ENCODE data around the gene SCRN3. TPM values are rescaled to one million over a fixed set of nuclear protein-coding genes. Genes with fewer than 3 reads are reported as not detected.
"Not testable (repeated sequence)": the region's sequence is repeated elsewhere in the genome, so short reads cannot be mapped to it uniquely, and the experiment has no call there.

Gene SCRN3
- total RNA-seq, 2 donors from 2014 or later = 19.1 to 20.7 TPM

DNA sequence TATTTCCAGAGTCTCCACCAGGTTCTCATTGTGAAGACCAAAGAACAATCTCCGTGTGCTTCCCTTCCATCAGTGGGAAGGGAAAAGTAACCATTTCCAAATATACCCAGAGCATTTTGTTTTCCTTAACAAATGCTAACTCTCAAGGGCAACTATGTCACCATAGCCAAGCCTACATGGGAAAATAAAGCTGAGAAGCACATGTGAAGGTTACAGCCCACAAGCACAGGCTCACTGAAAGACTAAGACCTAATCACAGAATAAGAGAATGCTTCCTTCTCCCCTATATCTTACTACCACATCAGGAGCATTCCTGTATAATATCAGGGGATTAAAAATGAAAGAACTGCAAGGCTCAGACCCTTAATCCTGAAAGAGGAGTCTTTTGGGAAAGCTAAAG lies 32.6 kb upstream of the SCRN3 start:
- no peaks in the 10 kb centered on the region for H3K36me3 ChIP-seq
- DNase-seq = no peak
- H3K27ac ChIP-seq = no peak overlapping the region
- intact Hi-C loops (cut with DNase I) = no loop called here
- TF ChIP-seq, protein P1, sequence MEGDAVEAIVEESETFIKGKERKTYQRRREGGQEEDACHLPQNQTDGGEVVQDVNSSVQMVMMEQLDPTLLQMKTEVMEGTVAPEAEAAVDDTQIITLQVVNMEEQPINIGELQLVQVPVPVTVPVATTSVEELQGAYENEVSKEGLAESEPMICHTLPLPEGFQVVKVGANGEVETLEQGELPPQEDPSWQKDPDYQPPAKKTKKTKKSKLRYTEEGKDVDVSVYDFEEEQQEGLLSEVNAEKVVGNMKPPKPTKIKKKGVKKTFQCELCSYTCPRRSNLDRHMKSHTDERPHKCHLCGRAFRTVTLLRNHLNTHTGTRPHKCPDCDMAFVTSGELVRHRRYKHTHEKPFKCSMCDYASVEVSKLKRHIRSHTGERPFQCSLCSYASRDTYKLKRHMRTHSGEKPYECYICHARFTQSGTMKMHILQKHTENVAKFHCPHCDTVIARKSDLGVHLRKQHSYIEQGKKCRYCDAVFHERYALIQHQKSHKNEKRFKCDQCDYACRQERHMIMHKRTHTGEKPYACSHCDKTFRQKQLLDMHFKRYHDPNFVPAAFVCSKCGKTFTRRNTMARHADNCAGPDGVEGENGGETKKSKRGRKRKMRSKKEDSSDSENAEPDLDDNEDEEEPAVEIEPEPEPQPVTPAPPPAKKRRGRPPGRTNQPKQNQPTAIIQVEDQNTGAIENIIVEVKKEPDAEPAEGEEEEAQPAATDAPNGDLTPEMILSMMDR (IDR thresholded peaks at IDR 0.05) = no peak
- no peaks in the 10 kb centered on the region for H3K9me3 ChIP-seq
- H3K27me3 ChIP-seq = no peaks in the 10 kb centered on the region
- H3K4me1 ChIP-seq = no peaks in the 10 kb centered on the region
- no peak overlapping the region for H3K9ac ChIP-seq (ENCODE audit: low read depth in 2 of 2, low read length in 2 of 2)
- no peak overlapping the region for H3K4me3 ChIP-seq

DNA sequence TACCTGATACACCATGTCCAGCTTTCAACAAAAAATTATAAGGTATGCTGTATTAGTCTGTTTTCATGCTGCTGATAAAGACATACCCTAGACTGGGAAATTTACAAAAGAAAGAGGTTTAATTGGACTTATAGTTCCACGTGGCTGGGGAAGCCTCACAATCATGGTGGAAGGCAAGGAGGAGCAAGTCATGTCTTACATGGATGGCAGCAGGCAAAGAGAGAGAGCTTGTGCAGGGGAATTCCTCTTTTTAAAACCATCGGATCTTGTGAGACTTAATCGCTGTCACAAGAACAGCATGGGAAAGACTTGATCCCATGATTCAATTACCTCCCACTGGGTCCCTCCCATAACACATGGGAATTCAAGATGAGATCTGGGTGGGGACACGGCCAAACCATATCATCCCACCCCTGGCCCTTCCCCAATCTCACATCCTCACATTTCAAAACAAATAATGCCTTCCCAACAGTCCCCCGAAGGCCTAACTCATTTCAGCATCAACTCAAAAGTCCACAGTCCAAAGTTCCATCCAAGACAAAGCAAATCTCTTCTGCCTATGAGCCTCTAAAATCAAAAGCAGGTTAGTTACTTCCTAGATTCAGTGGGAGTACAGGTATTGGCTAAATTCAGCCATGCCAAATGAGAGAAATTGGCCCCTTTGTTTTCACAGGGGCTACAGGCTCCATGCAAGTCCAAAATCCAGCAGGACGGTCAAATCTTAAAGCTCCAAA lies 31.9 kb upstream of the SCRN3 start:
- H3K27ac ChIP-seq; H3K9me3 ChIP-seq; H3K27me3 ChIP-seq; H3K4me3 ChIP-seq; intact Hi-C loops (cut with DNase I); H3K9ac ChIP-seq (ENCODE audit: low read depth in 2 of 2, low read length in 2 of 2); DNase-seq; H3K36me3 ChIP-seq; H3K4me1 ChIP-seq: not testable (repeated sequence)

DNA sequence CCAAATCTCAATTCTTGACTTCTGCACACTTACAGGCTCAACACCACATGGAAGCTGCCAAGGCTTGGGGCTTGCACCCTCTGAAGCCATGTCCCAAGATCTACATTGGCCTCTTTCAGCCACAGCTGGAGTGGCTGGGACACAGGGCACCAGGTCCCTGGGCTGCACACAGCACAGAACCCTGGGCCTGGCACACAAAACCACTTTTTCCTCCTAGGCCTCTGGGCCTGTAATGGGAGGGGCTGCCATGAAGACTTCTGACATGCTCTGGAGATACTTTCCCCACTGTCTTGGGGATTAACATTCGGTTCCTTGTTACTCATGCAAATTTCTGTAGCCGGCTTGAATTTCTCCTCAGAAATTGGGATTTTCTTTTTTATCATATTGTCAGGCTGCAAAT lies 30.9 kb upstream of the SCRN3 start:
- Histone ChIP-seq H3K9ac (ENCODE audit: low read depth in 2 of 2, low read length in 2 of 2) (no peak overlapping the region), H3K27ac (no peak overlapping the region), H3K36me3 (no peaks in the 10 kb centered on the region), H3K4me3 (no peak overlapping the region), H3K27me3 (no peaks in the 10 kb centered on the region), H3K4me1 (no peaks in the 10 kb centered on the region), H3K9me3 (no peaks in the 10 kb centered on the region)
- DNase-seq = no peak
- TF ChIP-seq, protein P1 (IDR thresholded peaks at IDR 0.05) = no peak
- intact Hi-C loops (cut with DNase I) = no loop called here

DNA sequence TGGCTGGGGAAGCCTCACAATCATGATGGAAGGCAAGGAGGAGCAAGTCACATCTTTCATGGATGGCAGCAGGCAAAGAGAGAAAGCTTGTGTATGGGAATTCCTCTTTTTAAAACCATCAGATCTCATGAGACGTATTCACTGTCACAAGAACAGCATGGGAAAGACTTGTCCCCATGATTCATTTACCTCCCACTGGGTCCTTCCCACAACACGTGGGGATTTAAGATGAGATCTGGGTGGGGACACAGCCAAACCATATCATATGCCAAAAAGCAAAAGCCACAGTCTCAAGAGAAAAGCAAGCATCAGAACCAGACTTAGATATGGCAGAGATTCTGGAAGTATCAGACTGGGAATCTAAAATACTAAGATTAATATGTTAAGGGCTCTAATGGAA lies 30.0 kb upstream of the SCRN3 start:
- H3K27me3 ChIP-seq = no peaks in the 10 kb centered on the region
- no peaks in the 10 kb centered on the region for H3K9me3 ChIP-seq
- TF ChIP-seq, protein P1 (IDR thresholded peaks at IDR 0.05) = no peak
- no peak overlapping the region for H3K4me3 ChIP-seq
- H3K4me1 ChIP-seq = no peaks in the 10 kb centered on the region
- H3K36me3 ChIP-seq = no peaks in the 10 kb centered on the region
- DNase-seq = no peak
- no peak overlapping the region for H3K9ac ChIP-seq (ENCODE audit: low read depth in 2 of 2, low read length in 2 of 2)
- intact Hi-C loops (cut with DNase I) = no loop called here
- H3K27ac ChIP-seq = no peak overlapping the region

DNA sequence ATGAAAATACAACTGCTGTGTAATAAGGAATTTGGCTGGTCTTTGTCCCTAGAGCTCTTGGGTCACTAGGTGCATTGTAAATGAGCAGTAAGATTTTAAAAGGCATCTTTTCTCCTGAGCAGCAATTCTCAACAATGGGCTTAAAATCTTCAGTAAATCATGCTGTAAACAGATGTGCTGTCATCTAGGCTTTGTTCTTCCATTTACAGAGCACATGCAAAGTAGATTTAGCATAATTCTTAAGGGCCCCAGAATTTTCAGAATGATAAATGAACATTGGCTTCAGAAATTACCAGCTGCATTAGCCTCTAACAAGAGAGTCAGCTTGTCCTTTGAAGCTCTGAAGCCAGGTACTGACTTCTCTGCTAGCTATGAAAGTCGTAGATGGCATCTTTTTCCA lies 26.8 kb upstream of the SCRN3 start:
- TF ChIP-seq, protein P1 (IDR thresholded peaks at IDR 0.05) = no peak
- no peaks in the 10 kb centered on the region for H3K4me1 ChIP-seq
- no peak overlapping the region for H3K9ac ChIP-seq (ENCODE audit: low read depth in 2 of 2, low read length in 2 of 2)
- H3K36me3 ChIP-seq = no peaks in the 10 kb centered on the region
- H3K9me3 ChIP-seq = no peaks in the 10 kb centered on the region
- H3K4me3 ChIP-seq = no peak overlapping the region
- no peak for DNase-seq
- intact Hi-C loops (cut with DNase I) = no loop called here
- H3K27ac ChIP-seq = no peak overlapping the region
- no peaks in the 10 kb centered on the region for H3K27me3 ChIP-seq

DNA sequence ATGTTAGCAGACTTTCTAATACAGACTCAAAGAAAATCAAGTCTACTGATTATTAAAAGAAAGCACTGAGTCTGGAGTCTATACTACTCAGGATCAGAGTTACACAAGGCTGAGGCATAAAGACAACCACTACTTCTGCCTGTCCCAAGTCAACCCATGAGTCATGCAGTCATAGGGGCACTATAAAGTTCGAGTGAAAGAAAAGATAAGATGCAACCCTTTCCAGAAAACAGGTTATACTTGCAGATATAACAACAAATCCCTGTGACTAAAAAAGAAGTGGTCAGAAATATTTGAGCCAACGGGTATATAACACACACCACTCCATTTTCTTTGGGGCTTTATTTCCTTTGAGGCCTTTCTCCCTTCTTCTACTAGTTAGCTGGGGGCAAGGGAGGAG lies 18.6 kb upstream of the SCRN3 start:
- no peaks in the 10 kb centered on the region for H3K9me3 ChIP-seq
- peaks cover 12% of the 10 kb centered on the region for H3K36me3 ChIP-seq
- TF ChIP-seq, protein P1 (IDR thresholded peaks at IDR 0.05) = no peak
- no peak overlapping the region for H3K4me3 ChIP-seq
- no peaks in the 10 kb centered on the region for H3K27me3 ChIP-seq
- H3K4me1 ChIP-seq = no peaks in the 10 kb centered on the region
- H3K27ac ChIP-seq = no peak overlapping the region
- no peak overlapping the region for H3K9ac ChIP-seq (ENCODE audit: low read depth in 2 of 2, low read length in 2 of 2)
- intact Hi-C loops (cut with DNase I) = no loop called here
- DNase-seq = no peak

Data from colonic mucosa (tissue), 4 donors.